Activated CD4-positive, CD25-positive, alpha-beta regulatory T cell (primary cell): Measurements from ENCODE around the gene SPATA2.
A peak's percentile ranks its signal among the peaks of the same experiment; 100 is the strongest.
"Not testable (repeated sequence)": the region's sequence is repeated elsewhere in the genome, so short reads cannot be mapped to it uniquely, and the experiment has no call there.

Source experiments
- DNase-seq, 4 experiments: peaks; one replicate each; lab custom pipeline; 2025; lab: John Stamatoyannopoulos, UW

SPATA2 gene, protein sequence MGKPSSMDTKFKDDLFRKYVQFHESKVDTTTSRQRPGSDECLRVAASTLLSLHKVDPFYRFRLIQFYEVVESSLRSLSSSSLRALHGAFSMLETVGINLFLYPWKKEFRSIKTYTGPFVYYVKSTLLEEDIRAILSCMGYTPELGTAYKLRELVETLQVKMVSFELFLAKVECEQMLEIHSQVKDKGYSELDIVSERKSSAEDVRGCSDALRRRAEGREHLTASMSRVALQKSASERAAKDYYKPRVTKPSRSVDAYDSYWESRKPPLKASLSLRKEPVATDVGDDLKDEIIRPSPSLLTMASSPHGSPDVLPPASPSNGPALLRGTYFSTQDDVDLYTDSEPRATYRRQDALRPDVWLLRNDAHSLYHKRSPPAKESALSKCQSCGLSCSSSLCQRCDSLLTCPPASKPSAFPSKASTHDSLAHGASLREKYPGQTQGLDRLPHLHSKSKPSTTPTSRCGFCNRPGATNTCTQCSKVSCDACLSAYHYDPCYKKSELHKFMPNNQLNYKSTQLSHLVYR

DNA sequence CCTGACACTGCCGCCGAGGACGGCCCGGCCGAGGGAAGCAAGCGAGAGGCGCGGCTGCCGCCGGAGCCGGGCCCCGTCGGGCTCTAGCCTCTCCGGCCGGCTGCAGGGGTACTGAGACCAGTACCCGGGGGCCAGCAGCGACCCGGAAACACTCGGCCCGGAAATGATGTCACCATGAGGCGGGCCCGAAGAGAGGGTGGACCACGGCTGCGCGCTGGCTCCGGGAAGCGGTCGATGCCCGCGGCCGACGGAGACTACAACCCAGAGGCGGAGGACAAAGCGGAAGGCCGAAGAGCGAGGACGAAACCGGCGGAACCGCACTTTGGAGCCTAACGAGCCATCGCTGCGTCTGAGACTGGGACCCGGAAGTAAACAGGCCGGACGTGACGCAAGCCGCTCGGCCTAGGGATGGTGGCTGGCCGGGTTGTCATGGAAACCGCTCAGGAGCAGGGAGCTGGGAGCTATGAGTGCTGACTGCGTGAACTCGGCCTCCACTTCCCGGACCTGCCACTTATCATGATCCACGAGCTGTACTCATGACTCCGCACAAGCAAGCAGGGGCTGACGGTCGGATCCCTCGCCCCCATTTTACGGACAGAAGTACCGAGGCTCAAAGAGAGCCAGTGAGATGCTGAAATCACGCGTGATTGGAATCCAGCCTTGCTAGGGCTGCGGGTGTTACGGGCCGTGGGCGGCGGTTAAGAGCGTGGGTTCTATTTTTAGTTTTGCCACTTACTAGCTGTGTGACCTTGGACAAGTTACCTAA lies at the start of gene SPATA2:
TSS of gene SPATA2 (minus strand) at position 150 of the 766 bp plus-strand sequence. CDS start 7,039 bp downstream, outside the sequence.
- DNase-seq = peak; percentile 78 to 95 (median 87)

DNA sequence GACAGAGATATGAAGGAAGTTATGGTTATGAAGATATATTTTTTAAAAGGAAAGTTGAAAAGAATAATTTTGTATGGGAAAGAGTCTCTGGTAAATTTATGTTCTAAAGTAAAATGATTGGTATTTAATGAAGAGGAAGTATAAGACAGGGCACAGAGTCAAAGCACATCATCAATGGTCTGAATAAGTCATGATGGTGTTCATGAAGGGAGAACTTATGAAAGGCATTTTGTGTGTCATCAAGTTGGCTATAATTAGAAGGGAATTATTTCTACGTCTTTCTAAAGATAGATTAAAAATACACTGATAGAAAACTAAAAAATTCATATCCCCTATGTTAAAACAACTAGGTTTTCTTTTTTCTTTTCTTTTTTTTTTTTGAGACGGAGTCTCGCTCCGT lies 46.1 kb upstream of the SPATA2 start:
- DNase-seq = no peak

DNA sequence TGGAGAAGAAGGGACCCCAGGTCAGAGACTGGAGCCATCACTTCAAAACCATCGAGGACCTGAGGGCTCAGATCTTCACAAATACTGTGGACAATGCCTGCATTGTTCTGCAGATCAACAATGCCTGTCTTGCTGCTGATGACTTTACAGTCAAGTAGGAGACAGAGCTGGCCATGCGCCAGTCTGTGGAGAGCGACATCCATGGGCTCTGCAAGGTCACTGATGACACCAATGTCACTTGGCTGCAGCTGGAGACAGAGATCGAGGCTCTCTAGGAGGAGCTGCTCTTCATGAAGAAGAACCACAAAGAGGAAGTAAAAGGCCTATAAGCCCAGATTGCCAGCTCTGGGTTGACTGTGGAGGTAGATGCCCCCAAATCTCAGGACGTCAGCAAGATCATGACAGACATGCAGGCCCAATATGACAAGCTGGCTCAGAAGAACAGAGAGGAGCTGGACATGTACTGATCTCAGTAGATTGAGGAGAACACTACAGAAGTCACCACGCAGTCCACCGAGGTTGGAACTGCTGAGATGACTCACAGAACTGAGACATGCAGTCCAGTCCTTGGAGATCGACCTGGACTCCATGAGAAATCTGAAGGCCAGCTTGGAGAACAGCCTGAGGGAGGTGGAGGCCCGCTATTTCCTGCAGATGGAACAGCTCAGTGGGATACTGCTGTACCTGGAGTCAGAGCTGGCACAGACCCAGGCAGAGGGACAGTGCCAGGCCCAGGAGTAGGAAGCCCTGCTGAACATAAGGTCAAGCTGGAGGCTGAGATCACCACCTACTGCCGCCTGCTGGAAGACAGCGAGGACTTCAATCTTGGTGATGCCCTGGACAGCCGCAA lies 42.0 kb upstream of the SPATA2 start:
- not testable (repeated sequence) for DNase-seq

DNA sequence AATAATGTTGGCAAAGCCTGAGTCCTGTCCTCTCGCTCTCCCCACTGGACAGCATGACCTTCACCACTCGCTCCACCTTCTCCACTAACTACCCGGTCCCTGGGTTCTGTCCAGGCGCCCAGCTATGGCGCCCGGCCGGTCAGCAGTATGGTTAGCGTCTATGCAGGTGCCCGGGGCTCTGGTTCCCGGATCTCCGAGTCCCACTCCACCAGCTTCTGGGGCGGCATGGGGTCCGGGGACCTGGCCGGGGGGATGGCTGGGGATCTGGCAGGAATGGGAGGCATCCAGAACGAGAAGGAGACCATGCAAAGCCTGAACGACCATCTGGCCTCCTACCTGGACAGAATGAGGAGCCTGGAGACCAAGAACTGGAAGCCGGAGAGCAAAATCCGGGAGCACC lies 41.4 kb upstream of the SPATA2 start:
- DNase-seq = no peak

DNA sequence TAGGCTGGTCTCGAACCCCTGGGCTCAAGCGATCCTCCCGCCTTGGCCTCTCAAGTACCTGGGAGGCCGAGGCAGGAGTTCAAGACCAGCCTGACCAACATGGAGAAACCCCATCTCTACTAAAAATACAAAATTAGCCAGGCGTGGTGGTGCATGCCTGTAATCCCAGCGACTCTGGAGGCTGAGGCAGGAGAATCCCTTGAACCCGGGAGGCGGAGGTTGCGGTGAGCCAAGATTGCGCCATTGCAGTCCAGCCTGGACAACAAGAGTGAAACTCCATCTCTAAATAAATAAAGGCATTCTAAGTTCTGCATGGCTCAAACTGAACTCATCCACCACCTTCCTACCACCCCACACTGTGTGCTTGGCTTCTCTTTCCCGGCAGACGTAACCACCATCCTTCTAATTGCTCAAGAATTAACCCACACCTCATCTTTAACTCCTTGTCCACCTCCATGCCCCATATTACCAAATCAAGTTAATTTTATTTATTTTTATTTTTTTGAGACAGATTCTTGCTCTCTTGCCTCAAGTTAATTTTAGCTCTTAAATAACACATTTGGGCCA lies 40.6 kb upstream of the SPATA2 start:
- not testable (repeated sequence) for DNase-seq

DNA sequence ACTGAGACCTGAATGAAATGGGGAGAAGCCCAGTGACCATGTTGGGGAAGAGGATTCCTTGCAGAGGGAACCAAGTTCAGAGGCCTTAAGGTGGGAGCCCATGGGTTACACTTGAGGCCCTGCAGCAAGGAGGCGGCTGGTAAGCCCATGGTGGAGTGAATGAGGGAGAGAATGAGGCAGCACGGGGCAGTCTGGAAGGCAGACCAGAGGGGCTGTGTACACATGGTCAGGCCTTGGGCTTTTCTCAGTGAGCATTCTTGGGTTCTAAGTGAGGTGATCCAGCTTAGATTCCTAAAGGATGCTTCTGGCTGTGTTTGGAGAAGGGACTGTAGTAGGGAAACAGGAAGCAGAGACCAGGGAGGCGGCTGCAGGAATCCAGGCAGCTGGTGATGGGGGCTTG lies 39.8 kb upstream of the SPATA2 start:
- DNase-seq = no peak

DNA sequence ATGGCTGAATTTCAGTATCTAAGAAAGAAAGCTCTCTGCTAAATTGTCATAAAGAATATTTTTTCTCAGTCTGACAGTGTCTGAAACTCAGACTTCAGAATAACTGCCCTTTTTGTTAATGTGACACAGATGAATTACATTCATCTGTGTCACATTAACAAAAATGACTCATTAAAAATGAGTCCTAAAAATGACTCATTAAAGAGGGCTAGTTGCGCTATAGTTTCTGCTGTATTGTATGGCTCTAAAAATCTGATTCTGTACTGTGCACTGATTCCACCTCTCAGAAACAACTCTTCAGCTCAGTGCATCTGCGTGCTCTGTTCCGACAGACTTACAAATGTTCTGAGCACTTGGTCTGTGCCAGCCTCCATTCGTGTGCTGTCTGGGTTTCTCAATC lies 35.8 kb upstream of the SPATA2 start:
- no peak for DNase-seq

DNA sequence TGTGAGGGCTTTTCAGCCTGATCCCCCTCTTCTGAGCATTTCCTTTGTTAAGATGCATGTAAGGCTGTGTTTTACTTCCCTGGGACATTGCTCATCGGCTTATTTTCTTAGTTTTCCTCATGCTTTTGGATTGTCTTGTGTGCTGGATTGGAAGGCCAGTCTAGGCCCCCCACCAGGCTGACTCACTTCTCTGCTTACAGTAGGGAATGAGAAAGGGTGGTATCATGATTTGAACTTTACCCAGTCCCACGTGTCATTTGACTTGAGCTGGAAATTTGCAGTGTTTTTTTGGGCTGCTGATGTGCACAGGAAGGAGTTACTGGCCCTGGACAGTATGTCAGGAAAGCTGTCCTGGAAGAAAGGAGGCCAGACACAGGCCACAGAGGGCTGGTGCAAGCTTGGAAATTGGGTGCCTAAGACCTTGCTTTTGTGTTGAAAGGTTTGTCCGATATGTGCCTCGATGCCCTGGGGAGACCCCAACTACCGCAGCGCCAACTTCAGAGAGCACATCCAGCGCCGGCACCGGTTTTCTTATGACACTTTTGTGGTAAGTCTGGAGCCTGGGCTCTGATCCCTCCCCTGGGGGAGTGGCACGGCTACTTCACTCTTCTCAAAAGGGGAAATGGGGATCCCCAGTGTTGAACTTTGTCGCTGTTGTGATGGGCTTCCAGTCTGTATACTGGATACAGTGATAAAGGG lies 33.6 kb upstream of the SPATA2 start:
- no peak for DNase-seq

DNA sequence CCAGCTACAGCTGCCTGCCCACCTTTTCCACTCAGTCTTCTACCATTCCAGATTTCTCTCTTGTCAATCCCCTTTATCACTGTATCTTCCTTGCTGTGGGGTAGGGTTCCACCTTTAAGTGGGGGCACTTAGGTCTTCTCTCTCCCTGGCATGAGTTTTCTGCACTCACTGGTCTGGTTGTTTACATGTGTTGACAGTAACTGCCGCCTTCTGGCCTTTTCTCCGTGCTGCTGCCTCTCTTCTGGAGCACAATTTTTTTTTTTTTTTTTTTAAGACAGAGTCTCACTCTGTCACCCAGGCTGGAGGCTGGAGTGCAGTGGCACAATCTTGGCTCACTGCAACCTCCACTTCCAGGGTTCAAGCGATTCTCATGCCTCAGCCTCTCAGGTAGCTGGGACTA lies 32.8 kb upstream of the SPATA2 start:
- DNase-seq = no peak

DNA sequence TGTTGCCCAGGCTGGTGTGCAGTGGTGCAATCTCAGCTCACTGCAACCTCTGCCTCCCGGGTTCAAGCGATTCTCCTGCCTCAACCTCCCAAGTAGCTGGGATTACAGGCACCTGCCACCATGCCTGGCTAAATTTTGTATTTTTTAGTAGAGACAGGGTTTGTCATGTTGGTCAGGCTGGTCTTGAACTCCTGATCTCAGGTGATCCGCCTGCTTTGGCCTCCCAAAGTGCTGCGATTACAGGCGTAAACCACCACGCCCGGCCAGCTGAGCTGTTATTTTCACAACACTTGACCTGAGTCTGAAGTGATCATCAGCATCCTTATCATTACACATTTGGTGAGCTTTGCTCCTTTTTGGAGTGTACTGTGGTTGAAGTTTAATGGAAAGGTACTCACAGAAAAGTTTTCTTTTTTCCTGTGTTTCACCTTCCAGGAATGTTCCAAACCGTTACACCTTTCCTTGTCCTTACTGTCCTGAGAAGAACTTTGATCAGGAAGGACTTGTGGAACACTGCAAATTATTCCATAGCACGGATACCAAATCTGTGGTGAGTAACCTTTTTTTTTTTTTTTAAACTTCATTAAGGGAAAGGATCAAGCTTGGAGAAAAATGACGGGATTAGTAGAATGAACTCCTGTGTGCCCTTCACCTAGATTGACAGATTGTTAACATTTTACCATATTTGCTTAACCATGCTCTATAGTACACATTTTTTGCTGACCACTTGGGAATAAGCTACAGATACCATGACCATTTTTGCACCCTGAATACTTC lies 30.6 kb upstream of the SPATA2 start:
- DNase-seq = no peak

DNA sequence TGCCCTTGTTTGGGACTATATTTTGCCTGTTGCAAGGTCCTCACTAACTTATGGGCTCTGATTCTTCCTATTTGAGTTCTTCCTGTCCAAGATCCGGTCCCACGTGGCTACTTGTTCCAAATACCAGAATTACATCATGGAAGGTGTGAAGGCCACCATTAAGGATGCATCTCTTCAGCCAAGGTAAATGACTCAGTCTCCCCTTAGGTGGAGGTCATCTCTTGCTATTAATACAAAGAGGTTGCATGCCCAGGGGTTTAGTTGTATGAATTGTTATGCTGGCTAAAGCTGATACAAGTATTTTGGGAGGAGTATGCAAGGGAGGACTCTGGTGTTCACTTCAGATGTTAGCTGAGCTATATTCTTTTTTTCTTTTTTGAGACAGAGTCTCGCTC lies 30.0 kb upstream of the SPATA2 start:
- DNase-seq = no peak

DNA sequence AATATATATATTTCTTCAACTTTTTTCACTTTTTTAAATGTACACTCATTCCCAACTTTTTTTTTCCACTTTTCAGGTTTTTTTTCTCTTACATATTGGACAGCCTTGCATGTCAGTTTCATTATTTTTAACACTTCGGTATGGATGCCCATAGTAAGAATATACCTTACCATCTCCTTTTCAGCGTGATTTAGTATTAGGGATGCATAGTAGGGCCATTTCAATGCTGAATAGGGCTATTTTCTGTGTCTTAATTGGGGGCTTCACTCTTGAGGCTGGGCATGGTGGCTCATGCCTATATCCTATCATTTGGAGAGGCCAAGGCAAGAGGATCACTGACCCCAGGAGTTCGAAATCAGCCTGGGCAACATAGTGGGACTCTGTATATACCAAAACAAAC lies 27.6 kb upstream of the SPATA2 start:
- DNase-seq = no peak

DNA sequence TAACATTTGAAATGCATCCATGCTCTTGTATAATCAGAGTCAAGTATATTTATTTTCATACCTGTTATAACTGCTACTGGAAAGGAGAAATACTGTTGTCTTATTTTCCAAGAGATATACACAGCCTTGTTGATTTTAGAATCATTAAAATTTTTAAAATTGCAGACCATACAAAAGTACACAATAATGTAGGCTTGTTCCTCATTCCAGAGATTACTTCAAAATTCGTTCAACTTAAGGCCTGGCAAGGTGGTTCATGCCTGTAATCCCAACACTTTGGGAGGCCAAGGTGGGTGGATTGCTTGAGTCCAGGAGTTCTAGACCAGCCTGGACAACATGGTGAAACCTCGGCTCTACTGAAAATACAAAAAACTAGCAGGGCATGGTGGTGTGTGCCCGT lies 27.0 kb upstream of the SPATA2 start:
- no peak for DNase-seq

DNA sequence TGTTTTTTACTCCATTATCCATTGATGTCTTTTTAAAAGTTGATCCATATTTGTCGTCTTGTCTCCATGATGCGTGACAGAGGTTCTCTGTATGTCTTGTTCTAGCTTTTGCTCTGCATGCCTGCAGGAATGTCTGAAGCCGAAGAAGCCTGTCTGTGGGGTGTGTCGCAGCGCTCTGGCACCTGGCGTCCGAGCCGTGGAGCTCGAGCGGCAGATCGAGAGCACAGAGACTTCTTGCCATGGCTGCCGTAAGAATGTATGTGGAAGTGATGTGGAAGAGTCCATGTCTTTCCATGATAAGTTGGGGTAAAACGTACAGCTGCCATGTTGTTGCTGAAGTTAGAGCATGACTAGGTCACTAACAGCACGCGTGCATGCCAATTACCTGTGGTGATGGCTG lies 26.1 kb upstream of the SPATA2 start:
- DNase-seq = no peak

DNA sequence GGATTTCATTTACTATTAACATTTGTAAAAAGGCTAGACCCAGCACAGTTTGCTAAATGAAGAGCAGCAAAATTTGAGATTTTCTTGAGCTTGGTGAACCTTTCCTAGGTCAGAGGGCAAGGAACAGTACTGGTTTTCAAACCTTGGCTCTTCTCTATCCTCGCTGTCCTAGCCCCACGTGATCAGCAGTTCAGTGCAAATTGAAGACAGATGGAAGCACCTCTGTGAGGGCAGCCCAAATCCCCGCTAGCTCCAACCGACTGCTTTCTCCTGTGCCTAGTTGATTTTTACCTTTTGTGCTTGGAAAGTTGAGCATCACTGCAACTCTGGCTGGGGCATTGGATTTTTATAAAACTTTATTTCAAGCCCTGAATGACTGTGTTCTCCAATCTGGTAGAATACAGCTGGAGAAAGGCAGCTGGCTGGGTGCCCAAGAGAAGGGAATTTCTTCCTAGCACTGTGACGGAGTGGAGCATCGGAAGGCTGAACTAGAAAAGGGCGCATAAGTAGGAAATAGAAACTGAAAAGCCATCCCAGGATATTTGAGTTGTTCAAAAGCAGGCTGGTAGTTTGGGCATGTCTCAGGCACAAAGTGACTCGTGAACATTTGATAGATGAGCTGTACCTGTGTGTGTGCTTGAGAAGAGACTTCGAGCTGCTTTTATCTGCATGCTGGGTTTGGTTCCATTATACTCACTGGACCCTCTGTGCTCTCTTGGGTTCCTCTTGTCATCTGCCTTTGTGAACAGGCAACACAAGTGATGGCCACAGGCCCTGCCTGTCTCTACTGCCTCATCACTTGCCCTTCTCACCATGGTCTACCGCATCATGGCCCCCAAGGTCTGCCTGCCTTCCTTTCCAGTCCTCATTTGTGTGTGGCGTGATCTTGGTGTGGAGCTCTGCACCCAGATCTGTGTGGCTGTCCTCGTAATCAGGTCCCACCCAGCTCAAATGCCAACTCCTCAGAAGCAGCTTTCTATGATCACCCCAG lies 23.1 kb upstream of the SPATA2 start:
- DNase-seq = no peak

DNA sequence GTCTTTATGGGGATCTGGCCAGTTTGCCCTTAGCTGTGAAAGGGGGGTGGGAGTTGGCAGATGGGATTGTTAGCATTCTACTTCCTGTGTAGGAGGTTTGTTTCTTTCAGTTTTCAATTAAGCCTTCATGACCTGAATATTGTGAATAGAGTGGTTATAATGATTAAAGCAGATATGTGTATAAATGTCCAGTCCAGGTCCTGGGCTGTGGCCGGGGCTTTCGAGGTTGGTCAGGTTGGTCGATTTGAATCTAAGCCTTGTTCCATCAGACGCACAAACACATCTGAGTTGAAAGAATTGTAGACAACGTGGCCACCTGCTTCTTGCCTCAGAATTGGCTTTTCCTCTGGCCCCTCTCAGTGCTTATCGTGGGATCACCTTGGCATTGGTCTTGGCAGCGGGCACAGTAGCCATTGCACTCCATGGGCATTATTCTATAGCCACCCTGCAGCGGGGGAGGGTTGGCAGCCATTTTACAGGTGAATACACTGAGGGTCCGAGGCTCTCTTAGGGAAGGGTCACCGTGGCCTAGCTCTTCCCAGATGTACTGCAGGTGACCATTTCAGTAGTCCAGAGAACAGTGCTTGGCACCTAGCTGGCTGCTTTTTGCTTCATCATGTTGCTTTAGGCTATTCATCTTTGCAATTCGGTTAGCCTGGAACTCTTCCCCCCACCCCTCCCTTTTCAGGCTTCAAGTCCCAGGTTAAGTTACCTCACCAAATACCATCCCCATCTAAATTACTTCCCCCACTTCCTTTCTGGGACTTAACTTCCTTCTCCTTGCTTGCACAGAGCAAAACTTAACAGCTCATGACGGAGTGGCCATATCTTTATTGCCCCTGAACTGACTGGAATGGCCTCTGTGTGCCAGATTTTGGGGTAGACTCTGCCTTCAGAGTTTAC lies 21.9 kb upstream of the SPATA2 start:
- DNase-seq = no peak

DNA sequence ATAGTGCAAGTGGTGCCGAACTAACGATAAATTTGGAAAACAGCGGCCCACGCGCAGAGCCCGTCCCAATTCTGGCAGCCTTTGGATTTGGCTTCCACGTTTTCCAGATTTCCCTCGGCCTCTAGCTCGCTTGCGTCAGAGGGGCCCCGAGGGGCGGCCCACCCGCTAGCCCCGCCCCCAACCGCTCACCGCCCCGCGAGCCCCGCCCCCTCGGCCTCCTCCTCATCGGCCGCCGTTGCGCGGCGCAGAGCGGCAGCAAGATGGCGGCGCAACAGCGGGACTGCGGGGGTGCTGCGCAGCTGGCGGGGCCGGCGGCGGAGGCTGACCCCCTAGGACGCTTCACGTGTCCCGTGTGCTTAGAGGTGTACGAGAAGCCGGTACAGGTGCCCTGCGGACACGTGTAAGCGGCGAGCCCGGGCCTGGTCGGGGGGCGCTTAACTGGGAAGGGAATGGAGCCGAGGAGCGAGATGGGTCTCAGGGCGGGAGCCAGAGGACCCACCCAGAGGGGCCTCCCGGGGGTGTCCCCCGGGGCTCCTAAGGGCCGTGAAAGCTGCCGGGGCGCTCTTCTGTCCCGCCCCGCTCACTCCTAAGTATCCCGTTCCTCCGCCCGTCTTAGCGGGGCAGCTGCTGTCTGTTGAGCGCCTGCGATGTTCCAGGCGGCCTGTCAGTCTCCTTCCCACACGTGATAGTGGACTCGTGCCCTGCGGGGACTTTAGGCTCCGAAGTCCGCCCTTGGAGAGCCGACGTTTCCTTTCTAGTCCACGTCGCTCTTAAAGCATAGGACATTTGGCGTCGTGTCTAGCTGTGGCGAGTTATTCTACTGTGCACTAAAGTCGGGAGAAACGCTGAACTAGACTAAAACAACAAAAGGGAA lies 21.1 kb upstream of the SPATA2 start, which contains the start of gene RNF114:
TSS of gene RNF114 (plus strand) at position 245 of the 874 bp plus-strand sequence. CDS start at position 261, 16 bp downstream.
- peak; percentile 80 to 91 (median 85) for DNase-seq
